Endodermal cell (in vitro differentiated cells): ENCODE data around the gene CASP14. TPM values are rescaled to one million over a fixed set of nuclear protein-coding genes. Genes with fewer than 3 reads are reported as not detected.
"Not testable (repeated sequence)": the region's sequence is repeated elsewhere in the genome, so short reads cannot be mapped to it uniquely, and the experiment has no call there.

Experiments
- DNase-seq: peaks from one replicate; pipeline ENCODE4 v3.0.0-alpha.2; 2017
- H3K27ac ChIP-seq: 2 replicates; pipeline ENCODE4 v1.5.1; 2013; ENCODE audit warnings: mild to moderate bottlenecking, low read depth, low read length, moderate library complexity
- H3K27me3 ChIP-seq: 2 replicates; pipeline ENCODE4 v1.6.1; 2013; ENCODE audit warnings: mild to moderate bottlenecking, low read length, moderate library complexity; ENCODE audit not compliant: insufficient read depth, control insufficient read depth, poor library complexity, severe bottlenecking
- H3K36me3 ChIP-seq: 2 replicates; pipeline ENCODE4 v1.7.0; 2013; ENCODE audit warnings: mild to moderate bottlenecking, low read length, moderate library complexity; ENCODE audit not compliant: control insufficient read depth, insufficient read depth
- H3K4me1 ChIP-seq: one replicate; pipeline ENCODE4 v1.7.0; 2013; ENCODE audit warnings: low read length; ENCODE audit not compliant: control insufficient read depth, insufficient read depth
- H3K4me3 ChIP-seq: 2 replicates; pipeline ENCODE4 v1.5.1; 2013; ENCODE audit warnings: mild to moderate bottlenecking, low read length, moderate library complexity
- H3K9ac ChIP-seq: 2 replicates; pipeline ENCODE4 v1.6.1; 2013; ENCODE audit warnings: mild to moderate bottlenecking, low read length, moderate library complexity; ENCODE audit not compliant: poor library complexity, severe bottlenecking; ENCODE audit errors: extremely low read depth
- H3K9me3 ChIP-seq: 2 replicates; pipeline ENCODE4 v1.6.1; 2013; ENCODE audit warnings: mild to moderate bottlenecking, low read length, moderate library complexity; ENCODE audit not compliant: control insufficient read depth
- H3K27ac Mint-ChIP-seq: 2 replicates; pipeline ENCODE4 v1.8.0; 2020; ENCODE audit warnings: mixed read lengths
- H3K27me3 Mint-ChIP-seq: 2 replicates; pipeline ENCODE4 v1.8.0; 2021; ENCODE audit warnings: mild to moderate bottlenecking, mixed read lengths; ENCODE audit not compliant: insufficient read depth
- H3K36me3 Mint-ChIP-seq: 2 replicates; pipeline ENCODE4 v1.8.0; 2020; ENCODE audit warnings: low read depth, mixed read lengths
- H3K4me1 Mint-ChIP-seq: 2 replicates; pipeline ENCODE4 v1.8.0; 2020; ENCODE audit warnings: mixed read lengths
- H3K4me3 Mint-ChIP-seq: 2 replicates; pipeline ENCODE4 v1.8.0; 2020; ENCODE audit warnings: mild to moderate bottlenecking, moderate library complexity, mixed read lengths
- H3K9me3 Mint-ChIP-seq: 2 replicates; pipeline ENCODE4 v1.8.0; 2020; ENCODE audit warnings: mild to moderate bottlenecking, mixed read lengths
- CTCF ChIP-seq: fragments of 200-600 bp; sonication (generic); conservative IDR thresholded peaks from 2 replicates; pipeline ENCODE4 v1.5.0; 2021; ENCODE audit warnings: antibody characterized with exemption, mild to moderate bottlenecking
- WGBS, 2 experiments: methylation state at CpG; one replicate each; pipeline versions ENCODE4 v1.1.5 to v1.1.7; 2013; ENCODE audit warnings: missing lambda C conversion rate in 2 of 2, mixed read lengths in 1 of 2; ENCODE audit not compliant: insufficient coverage in 1 of 2, insufficient read length in 1 of 2; 5-methylcytosine and 5-hydroxymethylcytosine counted together
- total RNA-seq, 2 donors: library from RNA; stranded (reverse); fragmentation: NEBNext Ultra II Directional in 1 of 2; extraction: Animal tissue kit (Norgen Biotek cat#: 25700) in 1 of 2; gene quantifications; 2 replicates in 1 of 2; 3 replicates in 1 of 2; pipeline ENCODE4 v1.2.1, GENCODE V29; 2021

The CASP14 gene
- total RNA-seq, 2 donors from 2014 or later, result not detected

- no peak overlapping the region for H3K27ac ChIP-seq
- Mint-ChIP-seq H3K27ac (no peak overlapping the region), H3K4me1 (no peaks in the 10 kb centered on the region), H3K36me3 (peaks cover 2% of the 10 kb centered on the region), H3K9me3 (peaks cover 86% of the 10 kb centered on the region), H3K4me3 (no peak overlapping the region), H3K27me3 (no peaks in the 10 kb centered on the region)
- H3K4me3 ChIP-seq, result no peak overlapping the region
- no peak overlapping the region for H3K9ac ChIP-seq
- no peak for DNase-seq
- WGBS, 2 experiments, result 79 to 82% methylated on average over 3 to 5 of the region's 5 CpGs
- H3K27me3 ChIP-seq, result no peaks in the 10 kb centered on the region
- no peaks in the 10 kb centered on the region for H3K36me3 ChIP-seq
- TF ChIP-seq CTCF, result no peak
- H3K9me3 ChIP-seq, result peaks cover 52% of the 10 kb centered on the region
- no peaks in the 10 kb centered on the region for H3K4me1 ChIP-seq
Observed at GRCh38 chr19:15048128-15048527, 1.2 kb upstream of the CASP14 start.

- H3K36me3 ChIP-seq, result no peaks in the 10 kb centered on the region
- peaks cover 2% of the 10 kb centered on the region for H3K36me3 Mint-ChIP-seq
- no peak overlapping the region for H3K9ac ChIP-seq
- no peak for TF ChIP-seq CTCF
- no peaks in the 10 kb centered on the region for H3K4me1 ChIP-seq
- H3K27ac ChIP-seq, result no peak overlapping the region
- H3K27me3 ChIP-seq, result no peaks in the 10 kb centered on the region
- H3K9me3 ChIP-seq, result peaks cover 49% of the 10 kb centered on the region
- WGBS, 2 experiments, result 79 to 91% methylated on average over 2 of the region's 2 CpGs
- H3K9me3 Mint-ChIP-seq, result peaks cover 88% of the 10 kb centered on the region
- no peaks in the 10 kb centered on the region for H3K27me3 Mint-ChIP-seq
- no peak overlapping the region for H3K4me3 ChIP-seq
- no peak overlapping the region for H3K27ac Mint-ChIP-seq
- H3K4me1 Mint-ChIP-seq, result no peaks in the 10 kb centered on the region
- no peak for DNase-seq
- H3K4me3 Mint-ChIP-seq, result no peak overlapping the region
Observed at GRCh38 chr19:15050639-15051038, 1.4 kb downstream of the CASP14 start.

- Mint-ChIP-seq H3K4me1 (no peaks in the 10 kb centered on the region), H3K9me3 (peaks cover 78% of the 10 kb centered on the region), H3K27me3 (peaks cover under 1% of the 10 kb centered on the region), H3K36me3 (no peaks in the 10 kb centered on the region), H3K27ac (no peak overlapping the region), H3K4me3 (no peak overlapping the region)
- no peak overlapping the region for H3K9ac ChIP-seq
- H3K27me3 ChIP-seq, result no peaks in the 10 kb centered on the region
- H3K36me3 ChIP-seq, result no peaks in the 10 kb centered on the region
- no peak for TF ChIP-seq CTCF
- 63 to 76% methylated on average over 2 to 12 of the region's 12 CpGs for WGBS, 2 experiments
- H3K27ac ChIP-seq, result no peak overlapping the region
- DNase-seq, result no peak
- H3K4me1 ChIP-seq, result no peaks in the 10 kb centered on the region
- H3K4me3 ChIP-seq, result no peak overlapping the region
- H3K9me3 ChIP-seq, result peaks cover 32% of the 10 kb centered on the region
Observed at GRCh38 chr19:15062036-15062435, 12.8 kb downstream of the CASP14 start.

- H3K27me3 ChIP-seq, H3K36me3 ChIP-seq, H3K27ac Mint-ChIP-seq, H3K27ac ChIP-seq, H3K4me1 ChIP-seq, DNase-seq, H3K4me3 ChIP-seq, H3K36me3 Mint-ChIP-seq, H3K4me1 Mint-ChIP-seq, H3K4me3 Mint-ChIP-seq, H3K27me3 Mint-ChIP-seq, H3K9ac ChIP-seq: not testable (repeated sequence)
- H3K9me3 Mint-ChIP-seq, result peaks cover 60% of the 10 kb centered on the region
- H3K9me3 ChIP-seq, result peaks cover 18% of the 10 kb centered on the region
- 28 to 59% methylated on average over 3 to 4 of the region's 4 CpGs for WGBS, 2 experiments
Observed at GRCh38 chr19:15070386-15070785, 21.1 kb downstream of the CASP14 start.
